ENCODE data around the gene TMC4. TPM values are rescaled to one million over a fixed set of nuclear protein-coding genes. Genes with fewer than 3 reads are reported as not detected.

The TMC4 gene
- total RNA-seq, 4 donors from 2014 or later: 0.16 to 3.1 (median 0.31) TPM; not detected in 1

DNA sequence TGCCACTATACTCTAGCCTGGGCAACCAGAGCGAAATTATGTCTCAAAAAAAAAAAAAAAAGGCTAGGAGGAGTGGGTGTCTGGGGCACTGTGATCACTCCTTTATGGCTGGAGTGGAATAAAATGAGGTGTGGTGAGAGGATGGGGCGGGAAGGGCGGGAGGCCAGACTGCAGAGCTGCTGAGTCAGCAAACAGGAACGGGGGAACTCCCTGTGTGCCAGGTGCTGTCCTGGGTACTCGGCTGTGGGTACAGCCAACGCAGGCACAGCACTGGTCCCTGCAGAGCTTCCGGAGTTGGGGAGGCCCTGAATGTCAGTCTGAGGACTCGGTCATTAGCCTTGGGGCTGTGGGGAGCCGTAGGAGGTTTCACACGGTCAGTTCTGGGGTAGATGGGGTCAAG lies 51.7 kb downstream of the TMC4 start:
- H3K4me1 ChIP-seq: peaks cover 0 to 10% (median 7%) of the 10 kb centered on the region in 3 donors
- no peak overlapping the region for H3K4me3 ChIP-seq
- no peak for TF ChIP-seq EP300 (IDR thresholded peaks at IDR 0.05)
- no peak for TF ChIP-seq POLR2AphosphoS5 (IDR thresholded peaks at IDR 0.05)
- TF ChIP-seq POLR2A (IDR thresholded peaks at IDR 0.05): no peak
- no peak for TF ChIP-seq CTCF (IDR thresholded peaks at IDR 0.05)
- no peaks in the 10 kb centered on the region for H3K27me3 ChIP-seq
- WGBS, 2 donors (ENCODE audit: low coverage in 1 of 2): 89 to 92% methylated on average over 6 to 8 of the region's 10 CpGs
- H3K27ac ChIP-seq: no peak overlapping the region
- H3K36me3 ChIP-seq: peaks cover 0 to 85% of the 10 kb centered on the region in 2 donors
- H3K9me3 ChIP-seq: no peaks in the 10 kb centered on the region
- ATAC-seq: no peak

DNA sequence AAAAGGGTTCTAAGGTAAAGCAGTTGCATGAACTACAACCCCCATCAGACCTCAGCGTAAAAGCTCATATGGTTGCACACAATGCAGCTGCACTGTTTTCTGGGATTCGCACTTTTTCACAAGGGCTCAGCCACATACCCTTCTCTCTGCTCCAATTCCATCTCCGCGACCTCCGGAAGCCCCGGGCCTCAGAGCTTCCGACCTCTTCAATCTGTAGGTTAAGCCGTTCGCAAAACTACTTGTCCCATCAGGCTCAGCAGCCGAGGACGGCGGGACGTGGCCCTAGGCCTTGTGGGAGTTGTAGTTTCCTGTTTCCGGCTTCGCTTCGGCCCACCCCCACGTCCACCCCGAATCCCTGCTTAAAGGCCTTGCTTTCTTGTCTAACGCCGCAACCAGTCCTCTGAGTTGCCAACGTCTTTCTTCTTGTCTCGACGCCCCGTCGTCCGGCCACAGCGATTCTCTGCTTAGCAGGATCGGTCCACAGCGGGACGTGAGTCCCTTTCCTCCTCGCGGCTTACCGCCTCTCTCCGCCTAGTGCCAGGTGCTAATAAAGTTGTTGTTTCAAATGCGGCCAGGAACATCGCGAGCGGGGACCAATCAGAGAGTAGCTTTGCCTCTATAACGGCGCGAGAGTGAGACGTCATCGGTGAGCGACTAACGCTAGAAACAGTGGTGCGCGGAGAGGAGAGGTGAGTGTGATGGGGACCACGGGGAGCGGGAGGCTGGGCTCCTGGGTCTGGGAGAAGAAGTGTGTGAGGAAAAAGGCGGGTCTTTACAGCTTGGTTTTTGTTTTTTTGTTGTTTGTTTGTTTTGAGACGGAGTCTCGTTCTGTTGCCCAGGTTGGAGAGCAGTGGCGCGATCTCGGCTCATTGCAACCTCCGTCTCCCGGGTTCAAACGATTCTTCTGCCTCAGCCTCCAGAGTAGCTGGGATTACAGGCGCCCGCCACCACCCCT lies 57.6 kb downstream of the TMC4 start, which contains the start of the genes PRPF31 and TFPT:
PRPF31 (plus strand) TSS at position 646 of the 955 bp plus-strand sequence. CDS start 2,525 bp downstream, outside the sequence.
TFPT (minus strand) TSS at position 549 of the 955 bp plus-strand sequence; CDS start at position 161, 388 bp downstream.
- WGBS, 2 donors (ENCODE audit: low coverage in 1 of 2): 0% methylated on average over 20 to 44 of the region's 60 CpGs
- H3K36me3 ChIP-seq: peaks cover 0 to 51% of the 10 kb centered on the region in 2 donors
- TF ChIP-seq CTCF (IDR thresholded peaks at IDR 0.05) (peak in 1 of 4 experiments; percentile 15), POLR2AphosphoS5 (IDR thresholded peaks at IDR 0.05) (peak; percentile 94), POLR2A (IDR thresholded peaks at IDR 0.05) (peak; percentile 50 to 55), EP300 (IDR thresholded peaks at IDR 0.05) (no peak)
- no peaks in the 10 kb centered on the region for H3K9me3 ChIP-seq
- H3K27ac ChIP-seq: peak within 1 kb of the TSS; percentile 62 to 92 (median 90)
- H3K27me3 ChIP-seq: no peaks in the 10 kb centered on the region
- H3K4me3 ChIP-seq: peak within 1 kb of the TSS; percentile 81 to 91
- peaks cover 0 to 31% (median 19%) of the 10 kb centered on the region in 3 donors for H3K4me1 ChIP-seq
- ATAC-seq: peak; percentile 97

DNA sequence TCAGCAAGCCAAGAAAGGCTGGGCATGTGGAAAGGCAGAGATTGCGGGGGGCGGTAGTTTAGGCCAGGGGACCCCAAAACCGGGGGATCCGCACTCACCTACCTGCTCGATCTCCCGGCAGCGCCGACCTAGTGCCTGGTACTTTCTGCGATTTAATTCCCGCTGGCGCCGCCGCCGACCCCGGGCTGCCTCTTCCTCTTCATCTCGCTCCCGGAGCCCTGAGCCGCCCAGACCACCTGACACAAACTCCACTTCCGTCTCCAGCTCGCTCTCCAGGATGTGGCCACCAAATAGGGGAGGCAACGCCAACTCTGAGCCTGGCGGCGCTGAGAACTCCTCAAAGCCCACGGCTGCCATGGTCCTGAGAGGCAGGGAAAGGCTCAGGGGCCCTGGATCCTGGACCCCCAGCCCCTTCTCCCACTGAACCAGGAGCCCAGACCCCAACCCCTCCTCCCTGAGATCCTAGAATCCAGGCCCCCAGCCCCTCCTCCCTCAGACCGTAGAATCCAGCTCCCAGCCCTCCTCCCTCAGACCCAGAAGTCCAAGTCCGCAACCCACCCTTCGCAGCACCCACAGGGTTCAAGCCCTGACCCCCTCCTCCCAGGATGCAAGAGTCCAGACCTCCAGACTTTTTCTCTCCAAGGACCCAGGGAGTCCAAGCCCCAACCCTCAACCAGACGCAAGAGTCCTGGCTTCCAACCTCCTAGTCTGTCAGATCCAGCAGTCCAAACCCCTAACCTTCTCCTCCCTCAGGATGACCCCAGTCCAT lies 58.4 kb downstream of the TMC4 start:
- ATAC-seq: no peak

More for the DNA sequence above, 58.4 kb downstream of the TMC4 start:
- WGBS, 2 donors (ENCODE audit: low coverage in 1 of 2): 45% methylated on average over 2 of the region's 28 CpGs; no CpG with 5 or more reads in 1 of the 2 donors
- peaks cover 0 to 51% of the 10 kb centered on the region in 2 donors for H3K36me3 ChIP-seq
- peaks cover 0 to 31% (median 19%) of the 10 kb centered on the region in 3 donors for H3K4me1 ChIP-seq
- no peaks in the 10 kb centered on the region for H3K27me3 ChIP-seq
- no peaks in the 10 kb centered on the region for H3K9me3 ChIP-seq
- TF ChIP-seq POLR2AphosphoS5 (IDR thresholded peaks at IDR 0.05) (no peak), EP300 (IDR thresholded peaks at IDR 0.05) (no peak), CTCF (IDR thresholded peaks at IDR 0.05) (no peak), POLR2A (IDR thresholded peaks at IDR 0.05) (no peak)
- H3K4me3 ChIP-seq: peak overlapping the region; percentile 81 to 91
- peak overlapping the region in 3 of 4 donors; percentile 90 to 92 (median 90) for H3K27ac ChIP-seq

Other genes with a start within 250 kb of the TMC4 start
- under 1 TPM in 2 of 4 donors, not detected in 2; 0.04 to 0.16 TPM for gene CACNG8, start 210.2 kb downstream of the TMC4 start, total RNA-seq
- not detected for gene CACNG6, start 181.5 kb downstream of the TMC4 start, total RNA-seq
- not detected for gene VSTM1, start 109.3 kb downstream of the TMC4 start, total RNA-seq
- gene TARM1, start 91.8 kb downstream of the TMC4 start, total RNA-seq: not detected
- gene OSCAR, start 72.4 kb downstream of the TMC4 start, total RNA-seq: 1 to 10 TPM in 3 of 4 donors, not detected in 1; 1.2 to 2.4 (median 2.1) TPM
- 10 to 100 TPM; 14.2 to 37.7 (median 21.5) TPM for gene NDUFA3, start 70.3 kb downstream of the TMC4 start, total RNA-seq
- gene TFPT, start 57.5 kb downstream of the TMC4 start, total RNA-seq: 10 to 100 TPM; 12.5 to 20.9 (median 15.2) TPM
- 10 to 100 TPM; 51.6 to 67.1 (median 53.8) TPM for gene PRPF31, start 57.4 kb downstream of the TMC4 start, total RNA-seq
- 10 to 100 TPM; 14.7 to 32.4 (median 23.1) TPM for gene CNOT3, start 35.4 kb downstream of the TMC4 start, total RNA-seq
- gene LENG1, start 13.4 kb downstream of the TMC4 start, total RNA-seq: 10 to 100 TPM in 3 of 4 donors, 1 to 10 TPM in 1; 8.2 to 12.8 (median 11.1) TPM
- 10 to 100 TPM; 28.4 to 64.3 (median 36.5) TPM for gene MBOAT7, start 16.4 kb upstream of the TMC4 start, total RNA-seq
- 10 to 100 TPM; 57.4 to 73.2 (median 69.8) TPM for gene TSEN34, start 18.1 kb upstream of the TMC4 start, total RNA-seq
- 1,000 to 10,000 TPM; 1,142 to 2,786 (median 1,584) TPM for gene RPS9, start 27.7 kb upstream of the TMC4 start, total RNA-seq
- 10 to 100 TPM in 3 of 4 donors, 1 to 10 TPM in 1; 6.8 to 29.9 (median 21.3) TPM for gene LILRB3, start 49.8 kb upstream of the TMC4 start, total RNA-seq
- 1 to 10 TPM in 3 of 4 donors, under 1 TPM in 1; 0.31 to 4.2 (median 2.2) TPM for gene LILRA6, start 69.6 kb upstream of the TMC4 start, total RNA-seq
- gene LILRB5, start 84.1 kb upstream of the TMC4 start, total RNA-seq: 10 to 100 TPM; 12.5 to 17.5 (median 15.1) TPM
- 1 to 10 TPM in 3 of 4 donors, under 1 TPM in 1; 0.93 to 5.0 (median 1.9) TPM for gene LILRB2, start 108.0 kb upstream of the TMC4 start, total RNA-seq
- 1 to 10 TPM in 3 of 4 donors, not detected in 1; 2.7 to 8.6 (median 2.8) TPM for gene LILRA5, start 140.0 kb upstream of the TMC4 start, total RNA-seq
- not detected for gene LILRA4, start 166.0 kb upstream of the TMC4 start, total RNA-seq
- gene LAIR1, start 191.8 kb upstream of the TMC4 start, total RNA-seq: 10 to 100 TPM in 2 of 4 donors, 1 to 10 TPM in 2; 4.8 to 22.5 (median 8.3) TPM
- 10 to 100 TPM in 1 of 4 donors, 1 to 10 TPM in 3; 1.2 to 19.8 (median 5.5) TPM for gene TTYH1, start 242.3 kb upstream of the TMC4 start, total RNA-seq

Measured in gastroesophageal sphincter (tissue), 4 donors.